Activated CD4-positive, alpha-beta T cell treated with anti-CD3 and anti-CD28 coated beads for 36 hours (primary cell): ENCODE data around the gene RBM17. TPM values are rescaled to one million over a fixed set of nuclear protein-coding genes. Genes with fewer than 3 reads are reported as not detected.
"Not testable (repeated sequence)": the region's sequence is repeated elsewhere in the genome, so short reads cannot be mapped to it uniquely, and the experiment has no call there.

Experiments
- ATAC-seq: fragments of 200-7000 bp; cut with Tn5 transposase; one replicate; pipeline ENCODE4 v1.10.0; 2021; ENCODE audit warnings: mild to moderate bottlenecking, moderate library complexity
- CTCF ChIA-PET: fragments of 350-600 bp; sonication (Branson Sonifier 250); formaldehyde crosslinking; loops from one replicate; lab custom pipeline; 2021; ENCODE audit warnings: antibody characterized with exemption; lab: Charles Lee
- POLR2A ChIA-PET: fragments of 350-600 bp; sonication (Branson Sonifier 250); formaldehyde crosslinking; loops from one replicate; lab custom pipeline; 2021; ENCODE audit warnings: antibody characterized with exemption, inconsistent platforms; lab: Charles Lee
- DNase-seq: peaks from one replicate; pipeline ENCODE4 v3.0.0-alpha.2; 2020
- H3K27ac Mint-ChIP-seq: one replicate; pipeline ENCODE4 v1.8.0; 2021; ENCODE audit warnings: mixed read lengths
- H3K27me3 Mint-ChIP-seq: one replicate; pipeline ENCODE4 v1.8.0; 2021; ENCODE audit warnings: mixed read lengths
- H3K36me3 Mint-ChIP-seq: one replicate; pipeline ENCODE4 v1.8.0; 2021; ENCODE audit warnings: low read depth, mixed read lengths
- H3K4me1 Mint-ChIP-seq: one replicate; pipeline ENCODE4 v1.8.0; 2021; ENCODE audit warnings: mixed read lengths
- H3K4me3 Mint-ChIP-seq: one replicate; pipeline ENCODE4 v1.8.0; 2021; ENCODE audit warnings: mild to moderate bottlenecking, moderate library complexity, mixed read lengths
- H3K9me3 Mint-ChIP-seq: one replicate; pipeline ENCODE4 v1.8.0; 2021; ENCODE audit warnings: low read depth, mixed read lengths
- intact Hi-C, 2 experiments: fragments of 100-400 bp; cut with DNase I in 1 of 2; cut with micrococcal nuclease in 1 of 2; formaldehyde crosslinking; loops; one replicate each; pipeline versions ENCODE4 v1.14.2 to v1.15.1; 2022 to 2024; cut with DNase I, micrococcal nuclease
- total RNA-seq, 2 experiments: library from RNA; stranded (reverse); gene quantifications; one replicate each; pipeline ENCODE4 v1.2.3, GENCODE V29; 2021

RBM17 gene
- total RNA-seq, 2 experiments from 2014 or later, result 206 to 246 TPM

DNA sequence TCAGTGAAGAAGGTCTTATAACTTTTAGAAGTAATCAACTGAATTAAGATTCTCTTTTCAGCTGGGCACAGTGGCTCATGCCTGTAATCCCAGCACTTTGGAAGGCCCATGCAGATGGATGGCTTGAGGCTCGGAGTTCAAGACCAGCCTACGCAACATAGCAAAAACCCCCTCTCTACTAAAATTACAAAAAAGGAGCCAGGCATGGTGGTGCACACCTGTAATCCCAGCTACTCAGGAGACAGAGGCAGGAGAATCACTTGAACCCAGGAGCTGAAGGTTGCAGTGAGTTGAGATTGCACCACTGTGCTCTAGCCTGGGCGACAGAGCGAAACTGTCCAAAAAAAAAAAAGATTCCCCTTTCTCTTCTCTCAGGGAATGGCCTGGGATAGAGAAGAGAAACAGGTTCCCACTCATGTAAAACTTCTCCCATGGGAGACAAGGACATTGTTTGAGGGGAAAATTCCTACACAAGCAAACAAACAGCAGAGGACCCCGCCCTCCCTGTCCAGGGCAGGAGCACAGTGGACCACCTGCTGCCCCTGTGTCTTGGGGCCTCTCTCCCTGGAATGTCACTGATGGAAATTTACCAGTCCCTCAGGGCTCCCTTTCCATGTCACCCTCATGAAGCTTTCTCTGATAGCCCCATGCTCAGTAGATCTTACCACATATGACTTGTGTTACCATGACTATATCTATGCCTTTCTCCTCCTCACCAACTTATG, 32.3 kb upstream of the RBM17 start:
- ATAC-seq, result no peak

DNA sequence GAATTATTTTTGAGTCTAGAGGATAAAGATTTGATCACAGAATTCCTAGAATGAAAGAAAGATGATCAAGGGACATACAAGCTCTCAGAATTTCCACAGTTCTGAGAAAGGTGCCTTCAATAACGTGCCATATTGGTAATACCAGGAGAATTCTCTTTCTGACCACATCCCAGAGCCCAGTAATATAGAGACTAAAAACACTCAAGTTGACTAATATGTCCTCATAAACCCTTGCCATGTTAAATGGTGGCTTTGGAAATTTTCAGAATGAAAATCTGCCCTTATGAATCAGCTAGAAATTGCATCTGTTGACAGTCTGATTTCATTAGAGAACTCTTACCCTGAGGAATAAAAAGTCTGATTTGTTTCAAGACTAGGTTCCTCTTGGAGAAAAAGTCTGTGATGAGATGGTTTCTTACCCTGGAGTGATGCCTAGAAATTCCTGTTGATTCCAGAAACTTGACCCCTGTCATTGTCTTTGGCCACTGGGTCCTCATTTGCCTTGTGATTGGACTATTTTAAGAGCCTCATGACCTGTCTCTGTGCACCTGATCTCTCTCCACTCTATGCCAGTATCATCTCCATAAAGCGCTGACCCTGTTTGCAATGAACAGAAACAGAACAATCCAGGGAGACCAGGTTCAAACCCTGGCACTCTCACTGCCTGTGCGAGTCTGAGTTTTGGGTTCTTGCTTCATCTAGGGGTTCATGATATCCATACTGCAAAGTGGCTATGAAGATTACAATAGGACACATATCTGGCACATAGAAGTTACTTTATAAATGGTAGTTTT, 30.0 kb upstream of the RBM17 start:
- H3K4me3 Mint-ChIP-seq, result peak overlapping the region; percentile 91
- peak; percentile 27 for ATAC-seq
- intact Hi-C loops, result loop anchor here (1.0 to 10.0 kb wide), 9 partner anchors 9 to 614 kb away; partner anchors contain the start of gene GDI2 (in 1 of the 2)
- no peaks in the 10 kb centered on the region for H3K27me3 Mint-ChIP-seq
- H3K9me3 Mint-ChIP-seq, result no peaks in the 10 kb centered on the region
- peaks cover 79% of the 10 kb centered on the region for H3K36me3 Mint-ChIP-seq
- DNase-seq, result peak; percentile 2
- peak overlapping the region; percentile 93 for H3K27ac Mint-ChIP-seq
- ChIA-PET CTCF (interaction anchor here (1.0 to 11.0 kb wide), 8 partner anchors 9 to 169 kb away, joined by 3 to 113 read pairs (median 8); partner anchors contain the start of gene FBH1), POLR2A (interaction anchor here (0.6 to 2.9 kb wide), 12 partner anchors 9 to 169 kb away, joined by 3 to 31 read pairs (median 4); partner anchors contain the start of genes ANKRD16 and FBH1)
- H3K4me1 Mint-ChIP-seq, result peaks cover 52% of the 10 kb centered on the region

More for the DNA sequence above, 32.3 kb upstream of the RBM17 start:
- ChIA-PET POLR2A (interaction anchor here (0.7 to 2.9 kb wide), 3 partner anchors 16 to 30 kb away, joined by 3 to 31 read pairs (median 5); no protein-coding TSS in a partner anchor), CTCF (interaction anchor here (0.5 to 11.0 kb wide), 7 partner anchors 8 to 171 kb away, joined by 3 to 113 read pairs (median 8); no protein-coding TSS in a partner anchor)
- intact Hi-C loops, result loop anchor here (10.0 kb wide), 4 partner anchors 242 to 612 kb away; partner anchors contain the start of gene GDI2 (in 1 of the 2)
- H3K36me3 Mint-ChIP-seq, result peaks cover 89% of the 10 kb centered on the region
- H3K27me3 Mint-ChIP-seq, result no peaks in the 10 kb centered on the region
- peak overlapping the region; percentile 91 for H3K4me3 Mint-ChIP-seq
- peaks cover 63% of the 10 kb centered on the region for H3K4me1 Mint-ChIP-seq
- H3K9me3 Mint-ChIP-seq, result no peaks in the 10 kb centered on the region
- H3K27ac Mint-ChIP-seq, result peak overlapping the region; percentile 93
- DNase-seq, result peak; percentile 2

DNA sequence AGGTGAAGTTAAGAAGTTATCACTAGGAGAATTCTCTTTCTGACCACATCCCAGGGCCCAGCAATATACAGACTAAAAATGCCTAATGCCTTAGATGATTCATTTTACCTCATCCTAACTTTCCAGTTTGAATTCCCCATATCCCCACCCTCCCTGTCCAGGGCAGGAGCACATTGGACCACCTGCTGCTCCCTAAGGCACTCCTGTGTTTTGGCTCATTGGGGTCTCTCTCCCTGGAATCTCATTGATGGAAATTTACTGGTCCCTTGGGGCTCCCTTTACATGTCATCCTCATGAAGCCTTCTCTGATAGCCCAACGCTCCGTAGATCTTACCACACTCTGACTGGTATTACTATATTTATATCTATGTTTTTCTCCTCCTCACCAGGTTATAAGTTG, 29.3 kb upstream of the RBM17 start:
- Mint-ChIP-seq H3K4me1 (peaks cover 51% of the 10 kb centered on the region), H3K9me3 (no peaks in the 10 kb centered on the region), H3K36me3 (peaks cover 73% of the 10 kb centered on the region), H3K4me3 (peak overlapping the region; percentile 91), H3K27ac (peak overlapping the region; percentile 93), H3K27me3 (no peaks in the 10 kb centered on the region)
- POLR2A ChIA-PET, result interaction anchor here (1.7 to 4.4 kb wide), 2 partner anchors 8 to 12 kb away, joined by 11 to 39 read pairs; no protein-coding TSS in a partner anchor
- peak; percentile 9 for DNase-seq
- CTCF ChIA-PET, result interaction anchor here (0.6 to 4.9 kb wide), 4 partner anchors 8 to 28 kb away, joined by 3 to 33 read pairs (median 4); no protein-coding TSS in a partner anchor
- intact Hi-C loops, result loop anchor here (2.0 to 10.0 kb wide), 6 partner anchors 15 to 615 kb away; partner anchors contain the start of gene GDI2 (in 1 of the 2)
- ATAC-seq, result no peak

GRCh38 chr10:6061056-6061455, 27.8 kb upstream of the RBM17 start:
- Mint-ChIP-seq H3K27ac (peak overlapping the region; percentile 93), H3K4me1 (peaks cover 55% of the 10 kb centered on the region), H3K36me3 (peaks cover 63% of the 10 kb centered on the region), H3K9me3 (no peaks in the 10 kb centered on the region), H3K4me3 (peak overlapping the region; percentile 91), H3K27me3 (no peaks in the 10 kb centered on the region)
- CTCF ChIA-PET, result interaction anchor here (0.6 to 4.9 kb wide), 7 partner anchors 10 to 286 kb away, joined by 3 to 33 read pairs (median 5); no protein-coding TSS in a partner anchor
- ATAC-seq (no peak), DNase-seq (no peak)
- POLR2A ChIA-PET, result interaction anchor here (0.7 to 4.4 kb wide), 6 partner anchors 10 to 171 kb away, joined by 3 to 39 read pairs (median 8); partner anchors contain the start of gene FBH1
- intact Hi-C loops, result no loop called here

DNA sequence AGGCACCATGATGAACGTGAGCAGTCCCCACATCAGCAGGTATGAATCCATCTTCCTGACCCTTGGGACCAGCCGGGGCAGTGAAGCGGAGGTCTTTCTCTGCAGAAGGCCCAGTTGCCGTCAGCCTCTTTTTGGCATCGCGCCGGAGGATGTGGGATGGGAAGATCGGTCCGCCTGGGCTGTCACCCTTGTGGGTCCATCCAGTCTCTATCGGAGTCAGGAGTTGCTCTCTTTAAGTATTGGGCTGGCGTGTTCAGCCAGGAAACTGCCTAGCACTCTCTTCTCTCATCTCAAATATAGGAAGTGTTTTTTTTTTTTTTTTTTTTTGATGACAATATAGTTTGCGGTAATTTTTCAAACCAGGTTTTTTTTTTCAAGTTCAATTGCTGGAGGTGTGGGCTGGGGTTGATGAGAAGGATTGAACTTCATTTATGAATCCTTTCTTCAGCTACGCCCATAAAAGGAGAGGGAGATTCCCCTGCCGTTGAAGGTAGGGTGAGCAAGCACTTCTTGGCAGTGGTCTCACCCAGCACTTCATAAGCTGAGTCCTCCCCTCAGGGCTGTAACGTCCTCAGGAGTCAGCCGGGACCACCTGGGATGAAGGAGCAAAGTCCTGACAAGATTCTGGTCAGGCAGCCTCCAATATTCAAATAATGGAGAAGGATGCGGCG, 26.6 kb upstream of the RBM17 start, which contains the start of gene IL2RA:
TSS of gene IL2RA (minus strand) at position 267 of the 671 bp plus-strand sequence. CDS start at position 51, 216 bp downstream.
- ATAC-seq (peak; percentile 79), DNase-seq (peak; percentile 87)
- POLR2A ChIA-PET, result interaction anchor here (0.6 to 4.4 kb wide), 11 partner anchors 9 to 364 kb away, joined by 3 to 39 read pairs (median 8); partner anchors contain the start of gene PFKFB3
- Mint-ChIP-seq H3K36me3 (peaks cover 51% of the 10 kb centered on the region), H3K27me3 (peaks cover 3% of the 10 kb centered on the region), H3K9me3 (no peaks in the 10 kb centered on the region), H3K4me1 (peaks cover 53% of the 10 kb centered on the region), H3K4me3 (peak within 1 kb of the TSS; percentile 91), H3K27ac (peak within 1 kb of the TSS; percentile 93)
- intact Hi-C loops, result loop anchor here (1.0 kb wide), 7 partner anchors 8 to 140 kb away; partner anchors contain the start of gene PFKFB3 (in 1 of the 2)
- CTCF ChIA-PET, result interaction anchor here (0.6 to 4.9 kb wide), 9 partner anchors 11 to 375 kb away, joined by 3 to 33 read pairs (median 5); no protein-coding TSS in a partner anchor

- ChIA-PET CTCF (interaction anchor here (1.9 to 4.9 kb wide), 3 partner anchors 8 to 23 kb away, joined by 7 to 33 read pairs (median 20); no protein-coding TSS in a partner anchor), POLR2A (interaction anchor here (0.7 to 3.1 kb wide), 2 partner anchors 20 to 92 kb away, joined by 3 to 33 read pairs; no protein-coding TSS in a partner anchor)
- Mint-ChIP-seq H3K4me3 (no peak overlapping the region), H3K4me1 (peaks cover 56% of the 10 kb centered on the region), H3K27ac (no peak overlapping the region), H3K9me3 (no peaks in the 10 kb centered on the region), H3K36me3 (peaks cover 32% of the 10 kb centered on the region), H3K27me3 (peaks cover 3% of the 10 kb centered on the region)
- ATAC-seq (no peak), DNase-seq (no peak)
- intact Hi-C loops, result no loop called here
These were observed 24.7 kb upstream of the RBM17 start for GRCh38 chr10:6064119-6064518.

DNA sequence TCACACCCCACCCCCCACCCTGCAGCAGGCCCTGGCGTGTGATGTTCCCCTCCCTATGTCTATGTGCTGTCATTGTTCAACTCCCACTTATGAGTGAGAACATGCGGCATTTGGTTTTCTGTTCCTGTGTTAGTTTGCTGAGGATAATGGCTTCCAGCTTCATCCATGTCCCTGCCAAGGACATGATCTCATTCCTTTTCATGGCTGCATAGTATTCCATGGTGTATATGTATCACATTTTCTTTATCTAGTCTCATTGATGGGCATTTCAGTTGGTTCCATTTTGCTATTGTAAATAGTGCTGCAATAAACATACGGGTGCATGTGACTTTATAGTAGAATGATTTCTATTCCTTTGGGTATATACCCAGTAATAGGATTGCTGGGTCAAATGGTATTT, 24.1 kb upstream of the RBM17 start:
- H3K36me3 Mint-ChIP-seq, result peaks cover 26% of the 10 kb centered on the region

DNA sequence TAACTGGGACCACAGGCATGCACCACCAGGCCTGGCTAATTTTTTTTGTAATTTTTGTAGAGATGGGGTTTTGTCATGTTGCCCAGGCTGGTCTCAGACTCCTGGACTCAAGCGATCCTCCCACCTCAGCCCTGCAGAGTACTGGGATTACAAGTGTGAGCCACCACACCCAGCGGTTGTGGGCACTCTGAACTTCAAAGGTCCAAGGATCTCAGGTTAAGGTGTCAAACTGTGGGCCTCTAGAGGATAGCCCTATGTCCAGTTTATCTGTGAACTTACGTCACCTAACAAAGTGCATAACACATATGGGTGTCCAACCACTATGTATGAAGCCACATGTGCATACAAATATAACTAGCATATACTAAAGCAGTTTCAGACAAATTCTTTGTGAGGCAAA, 23.4 kb upstream of the RBM17 start:
- Mint-ChIP-seq H3K4me1 (peaks cover 68% of the 10 kb centered on the region), H3K27ac (peak overlapping the region; percentile 63), H3K4me3 (no peak overlapping the region), H3K36me3 (peaks cover 19% of the 10 kb centered on the region), H3K27me3 (peaks cover 3% of the 10 kb centered on the region), H3K9me3 (no peaks in the 10 kb centered on the region)
- intact Hi-C loops, result no loop called here
- DNase-seq (peak; percentile 36), ATAC-seq (no peak)
- ChIA-PET CTCF (interaction anchor here (5.9 kb wide), 1 partner anchor 21 kb away, joined by 57 read pairs; no protein-coding TSS in a partner anchor), POLR2A (interaction anchor here (0.7 to 1.3 kb wide), 2 partner anchors 9 to 18 kb away, joined by 3 to 5 read pairs; no protein-coding TSS in a partner anchor)

More for the DNA sequence above, 24.1 kb upstream of the RBM17 start:
- Mint-ChIP-seq H3K4me1 (peaks cover 61% of the 10 kb centered on the region), H3K4me3 (peak overlapping the region; percentile 16)
- CTCF ChIA-PET, result interaction anchor here (1.9 kb wide), 1 partner anchor 8 kb away, joined by 7 read pairs; no protein-coding TSS in a partner anchor
- DNase-seq, POLR2A ChIA-PET, H3K27ac Mint-ChIP-seq, H3K27me3 Mint-ChIP-seq, ATAC-seq, H3K9me3 Mint-ChIP-seq, intact Hi-C loops: not testable (repeated sequence)

- intact Hi-C loops, result no loop called here
- ATAC-seq, result no peak
- H3K27me3 Mint-ChIP-seq, result peaks cover 3% of the 10 kb centered on the region
- ChIA-PET POLR2A (interaction anchor here (0.7 to 1.3 kb wide), 2 partner anchors 9 to 18 kb away, joined by 3 to 5 read pairs; no protein-coding TSS in a partner anchor), CTCF (interaction anchor here (0.7 to 5.9 kb wide), 3 partner anchors 15 to 31 kb away, joined by 4 to 57 read pairs (median 4); no protein-coding TSS in a partner anchor)
- peaks cover 73% of the 10 kb centered on the region for H3K4me1 Mint-ChIP-seq
- H3K9me3 Mint-ChIP-seq, result no peaks in the 10 kb centered on the region
- DNase-seq, result peak; percentile 21
- peak overlapping the region; percentile 72 for H3K27ac Mint-ChIP-seq
- H3K4me3 Mint-ChIP-seq, result peak overlapping the region; percentile 1
- H3K36me3 Mint-ChIP-seq, result peaks cover 15% of the 10 kb centered on the region
These were observed 23.0 kb upstream of the RBM17 start for GRCh38 chr10:6065835-6066234.
